ENCODE measurements around the gene KRTAP4-1. TPM values are rescaled to one million over a fixed set of nuclear protein-coding genes. Genes with fewer than 3 reads are reported as not detected.
"Not testable (repeated sequence)": the region's sequence is repeated elsewhere in the genome, so short reads cannot be mapped to it uniquely, and the experiment has no call there.

KRTAP4-1 gene
- total RNA-seq = not detected

DNA sequence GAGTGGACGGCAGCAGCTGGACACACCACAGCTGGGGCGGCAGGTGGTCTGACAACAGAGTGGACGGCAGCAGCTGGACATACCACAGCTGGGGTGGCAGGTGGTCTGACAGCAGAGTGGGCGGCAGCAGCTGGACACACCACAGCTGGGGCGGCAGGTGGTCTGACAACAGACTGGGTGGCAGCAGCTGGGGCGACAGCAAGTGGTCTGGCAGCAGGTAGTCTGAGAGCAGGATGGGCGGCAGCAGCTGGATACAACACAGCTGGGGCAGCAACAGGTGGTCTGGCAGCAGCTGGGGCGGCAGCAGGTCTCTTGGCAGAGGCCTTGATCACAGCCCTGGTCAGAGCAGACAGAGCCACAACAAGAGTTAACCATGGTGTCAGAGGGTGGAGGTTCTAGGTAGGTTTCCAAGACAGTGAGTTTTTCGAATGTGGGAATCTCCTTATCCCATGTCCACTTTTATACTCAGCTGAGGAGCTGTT is at the start of gene KRTAP4-1:
Gene KRTAP4-1 (minus strand): TSS at position 432 of the 482 bp plus-strand sequence. CDS start 57 bp downstream, at position 375.
- DNase-seq (ENCODE audit: low spot score) (no peak), ATAC-seq (no peak)

DNA sequence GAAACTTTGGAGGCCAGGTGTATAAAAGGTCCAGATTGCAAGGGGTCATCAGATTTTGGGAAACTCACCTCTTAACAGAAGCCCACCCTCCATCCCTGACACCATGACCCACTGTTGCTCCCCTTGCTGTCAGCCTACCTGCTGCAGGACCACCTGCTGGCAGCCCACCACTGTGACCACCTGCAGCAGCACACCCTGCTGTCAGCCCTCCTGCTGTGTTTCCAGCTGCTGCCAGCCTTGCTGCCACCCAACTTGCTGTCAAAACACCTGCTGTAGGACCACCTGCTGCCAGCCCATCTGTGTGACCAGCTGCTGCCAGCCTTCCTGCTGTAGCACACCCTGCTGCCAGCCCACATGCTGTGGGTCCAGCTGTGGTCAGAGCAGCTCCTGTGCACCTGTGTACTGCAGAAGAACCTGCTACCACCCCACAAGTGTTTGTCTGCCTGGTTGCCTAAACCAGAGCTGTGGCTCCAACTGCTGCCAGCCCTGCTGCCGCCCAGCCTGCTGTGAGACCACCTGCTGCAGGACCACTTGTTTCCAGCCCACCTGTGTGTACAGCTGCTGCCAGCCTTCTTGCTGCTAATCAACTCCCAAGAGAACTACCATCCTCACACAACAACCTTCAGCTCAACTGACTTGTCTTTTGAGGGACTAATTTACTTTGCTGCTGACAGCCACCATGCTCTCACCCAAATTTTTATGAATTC is 47.8 kb upstream of the KRTAP4-1 start, which contains the start of gene KRTAP9-3:
Gene KRTAP9-3 (plus strand): TSS at position 51 of the 707 bp plus-strand sequence. CDS start 53 bp downstream, at position 104.
- DNase-seq (ENCODE audit: low spot score); ATAC-seq: not testable (repeated sequence)

DNA sequence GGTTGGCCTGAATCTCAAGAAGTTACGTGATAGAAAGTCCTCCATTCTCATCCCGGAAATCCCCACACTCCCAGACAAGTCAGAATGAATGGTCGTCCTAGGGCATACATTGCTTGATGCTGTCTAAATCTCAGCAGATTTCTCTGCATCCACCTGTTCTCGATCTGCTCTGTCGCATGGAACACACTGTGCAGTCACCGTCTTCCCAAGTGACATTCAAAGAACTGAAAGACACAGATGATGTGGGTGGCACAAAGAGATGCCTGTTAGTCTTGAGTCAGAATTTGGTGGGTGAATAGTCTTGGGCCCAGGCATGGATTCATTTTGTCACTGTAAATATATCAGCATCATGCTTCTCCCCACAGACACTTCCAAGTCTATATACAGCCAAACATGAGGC is 47.0 kb upstream of the KRTAP4-1 start:
- no peak for ATAC-seq

DNA sequence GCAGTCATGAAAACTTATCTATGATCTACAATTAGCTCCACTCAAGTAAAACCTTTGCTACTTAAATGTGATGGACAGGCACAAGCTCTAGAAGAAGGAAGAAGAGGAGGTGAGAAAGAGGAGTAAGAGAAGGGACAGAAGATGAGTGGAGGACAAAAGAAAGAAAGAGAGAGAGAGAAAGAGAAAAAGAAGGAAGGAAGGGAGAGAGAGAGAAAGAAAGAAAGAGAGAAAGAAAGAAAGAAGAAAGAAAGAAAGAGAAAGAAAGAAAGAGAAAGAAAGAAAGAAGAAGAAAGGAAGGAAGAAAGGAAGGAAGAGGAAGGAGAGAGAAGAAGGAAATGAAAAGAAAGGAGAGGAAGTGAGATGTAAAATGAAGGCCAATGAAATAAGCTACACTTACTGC is 45.4 kb upstream of the KRTAP4-1 start:
- ATAC-seq (no peak), DNase-seq (ENCODE audit: low spot score) (no peak)

More for the DNA sequence above, 47.0 kb upstream of the KRTAP4-1 start:
- no peak for DNase-seq (ENCODE audit: low spot score)

GRCh38 chr17:41226598-41227095 is 41.9 kb upstream of the KRTAP4-1 start, which contains the start of gene KRTAP9-2:
Gene KRTAP9-2, plus strand, starts transcription at chr17:41226648. Its CDS starts 7 bp downstream, at chr17:41226655.
- ATAC-seq; DNase-seq (ENCODE audit: low spot score): not testable (repeated sequence)

- DNase-seq (ENCODE audit: low spot score) = no peak
- ATAC-seq = no peak
Measured at GRCh38 chr17:41226051-41226450, 41.3 kb upstream of the KRTAP4-1 start.

GRCh38 chr17:41223821-41224220 is 39.1 kb upstream of the KRTAP4-1 start:
- no peak for ATAC-seq
- DNase-seq (ENCODE audit: low spot score) = no peak

GRCh38 chr17:41215681-41216080 is 31.0 kb upstream of the KRTAP4-1 start:
- DNase-seq (ENCODE audit: low spot score) (no peak), ATAC-seq (no peak)

GRCh38 chr17:41212524-41213169 is 27.9 kb upstream of the KRTAP4-1 start:
- no peak for DNase-seq (ENCODE audit: low spot score)
- no peak for ATAC-seq

DNA sequence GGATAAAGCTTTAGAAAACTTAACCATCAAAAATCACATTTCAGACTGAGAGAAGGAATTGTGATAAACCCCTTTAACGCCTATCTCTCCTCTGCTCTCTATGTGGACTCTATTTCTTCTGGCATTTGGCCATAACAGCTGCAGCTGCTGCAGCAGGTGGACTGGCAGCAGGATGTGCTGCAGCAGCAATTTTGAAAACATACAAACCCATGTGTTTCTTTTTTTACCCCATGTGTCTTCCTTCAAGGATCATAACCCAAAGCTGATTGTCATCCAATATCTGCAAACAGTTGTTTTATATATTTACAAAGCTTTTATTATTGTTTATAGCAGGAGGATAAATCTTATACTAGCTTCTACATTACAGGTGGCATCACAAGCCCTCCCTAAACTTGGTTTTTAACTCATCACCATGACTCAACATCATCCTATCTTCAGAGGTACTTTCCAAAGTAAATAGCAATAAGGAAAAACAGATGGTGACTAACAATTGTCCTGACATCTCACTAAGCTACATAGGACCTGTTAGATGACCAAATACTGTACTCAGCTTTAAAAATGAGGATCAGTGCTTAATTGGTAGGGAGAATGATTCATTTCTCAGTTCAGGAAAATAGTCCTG is 27.2 kb upstream of the KRTAP4-1 start:
- ATAC-seq (no peak), DNase-seq (ENCODE audit: low spot score) (no peak)

- no peak for ATAC-seq
- DNase-seq (ENCODE audit: low spot score) = no peak
Measured at GRCh38 chr17:41199421-41200078, 14.8 kb upstream of the KRTAP4-1 start.

- ATAC-seq (no peak), DNase-seq (ENCODE audit: low spot score) (no peak)
Measured at GRCh38 chr17:41196068-41196467, 11.4 kb upstream of the KRTAP4-1 start.

GRCh38 chr17:41190328-41190727 is 5.6 kb upstream of the KRTAP4-1 start:
- DNase-seq (ENCODE audit: low spot score) = no peak
- no peak for ATAC-seq

DNA sequence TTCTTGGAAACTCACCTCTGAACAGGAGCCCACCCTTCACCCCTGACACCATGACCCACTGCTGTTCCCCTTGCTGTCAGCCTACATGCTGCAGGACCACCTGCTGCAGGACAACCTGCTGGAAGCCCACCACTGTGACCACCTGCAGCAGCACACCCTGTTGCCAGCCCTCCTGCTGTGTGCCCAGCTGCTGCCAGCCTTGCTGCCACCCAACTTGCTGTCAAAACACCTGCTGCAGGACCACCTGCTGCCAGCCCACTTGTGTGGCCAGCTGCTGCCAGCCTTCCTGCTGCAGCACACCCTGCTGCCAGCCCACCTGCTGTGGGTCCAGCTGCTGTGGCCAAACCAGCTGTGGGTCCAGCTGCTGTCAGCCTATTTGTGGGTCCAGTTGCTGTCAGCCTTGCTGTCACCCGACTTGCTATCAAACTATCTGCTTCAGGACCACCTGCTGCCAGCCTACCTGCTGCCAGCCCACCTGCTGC is 5.2 kb upstream of the KRTAP4-1 start, which contains the start of gene KRTAP9-1:
Gene KRTAP9-1 (plus strand): TSS at position 51 of the 482 bp plus-strand sequence. CDS start 0 bp downstream, at position 51.
- not testable (repeated sequence) for ATAC-seq; DNase-seq (ENCODE audit: low spot score)

- DNase-seq (ENCODE audit: low spot score) = no peak
- no peak for ATAC-seq
Measured at GRCh38 chr17:41186872-41187271, 2.2 kb upstream of the KRTAP4-1 start.

DNA sequence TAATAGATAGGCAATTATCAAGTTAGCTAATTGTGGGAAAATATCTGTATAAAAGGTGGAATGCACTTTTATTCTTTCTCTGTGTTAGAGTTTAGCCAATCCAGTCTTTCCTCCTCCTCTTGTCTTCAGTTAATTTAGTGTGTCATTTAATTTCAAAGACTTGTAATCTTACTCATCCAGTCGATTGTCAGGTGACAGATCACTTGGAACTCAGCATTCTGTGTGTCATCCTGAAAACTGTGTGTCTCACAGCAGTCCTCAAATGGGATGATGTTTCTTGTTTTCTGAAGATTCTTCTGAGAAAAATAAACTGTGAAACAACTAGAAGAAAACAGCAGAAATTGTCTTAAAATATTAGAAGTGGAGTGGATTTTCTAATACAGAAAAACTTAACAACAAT is 290 bp upstream of the KRTAP4-1 start:
- no peak for DNase-seq (ENCODE audit: low spot score)
- ATAC-seq = no peak

- ATAC-seq (no peak), DNase-seq (ENCODE audit: low spot score) (no peak)
Measured at GRCh38 chr17:41178843-41179616, 5.7 kb downstream of the KRTAP4-1 start.

DNA sequence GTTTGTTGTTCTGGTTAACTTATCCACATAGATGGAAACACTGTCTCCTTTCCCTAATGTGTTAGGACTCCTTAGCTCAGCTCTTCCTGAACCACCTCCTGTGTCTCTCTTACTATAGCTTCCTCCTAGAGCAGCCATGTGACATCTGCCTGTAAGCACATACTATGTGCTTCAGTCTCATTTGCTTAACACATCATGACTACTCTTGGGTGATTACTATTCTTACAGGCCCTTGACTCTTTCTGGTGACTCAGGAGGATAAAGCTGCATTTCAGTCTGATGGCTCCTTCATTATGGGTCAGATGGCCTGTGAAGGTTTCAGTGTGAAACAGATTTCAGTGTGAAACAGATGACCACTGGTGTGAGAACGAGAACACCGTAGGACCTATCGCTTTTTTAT is 6.4 kb downstream of the KRTAP4-1 start:
- ATAC-seq (no peak), DNase-seq (ENCODE audit: low spot score) (no peak)

DNA sequence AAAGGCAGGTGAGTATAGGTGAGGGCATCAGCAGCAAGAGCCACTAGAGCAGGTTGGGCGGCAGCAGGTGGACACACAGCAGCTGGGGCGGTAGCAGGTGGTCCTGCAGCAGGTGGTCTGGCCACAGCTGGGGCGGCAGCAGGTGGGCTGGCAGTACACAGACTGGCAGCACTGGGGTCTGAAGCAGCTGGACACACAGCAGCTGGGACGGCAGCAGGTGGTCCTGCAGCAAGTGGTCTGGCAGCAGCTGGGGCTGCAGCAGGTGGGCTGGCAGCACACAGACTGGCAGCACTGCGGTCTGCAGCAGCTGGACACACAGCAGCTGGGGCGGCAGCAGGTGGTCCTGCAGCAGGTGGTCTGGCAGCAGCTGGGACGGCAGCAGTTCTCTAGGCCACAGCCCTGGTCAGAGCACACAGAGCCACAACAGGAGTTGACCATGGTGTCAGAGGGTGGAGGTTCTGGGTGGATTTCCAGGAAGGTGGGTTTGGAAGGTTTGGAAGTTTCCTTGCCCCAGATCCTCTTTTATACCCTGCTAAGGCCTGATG is 6.9 kb downstream of the KRTAP4-1 start, which contains the start of gene KRTAP4-2:
Gene KRTAP4-2 (minus strand): TSS at position 495 of the 545 bp plus-strand sequence. CDS start 57 bp downstream, at position 438.
- no peak for DNase-seq (ENCODE audit: low spot score)
- ATAC-seq = no peak
